Mesendoderm (in vitro differentiated cells): ENCODE results near the gene RPS4Y2.

Experiments
- DNase-seq: peaks from one replicate; pipeline ENCODE4 v3.0.0; 2013
- H2AK5ac ChIP-seq: 2 replicates; pipeline ENCODE4 v1.6.1; 2013; ENCODE audit warnings: low read length, inconsistent platforms
- H2BK120ac ChIP-seq: 2 replicates; pipeline ENCODE4 v1.6.1; 2013; ENCODE audit warnings: low read depth, mild to moderate bottlenecking, low read length, moderate library complexity, mixed read lengths
- H2BK15ac ChIP-seq: replicated peaks from 2 replicates; pipeline ENCODE4 v1.6.1; 2013; ENCODE audit warnings: low read depth, mild to moderate bottlenecking, moderate library complexity
- H2BK5ac ChIP-seq: 2 replicates; pipeline ENCODE4 v1.6.1; 2013; ENCODE audit warnings: low read length, inconsistent platforms
- H3K18ac ChIP-seq: 2 replicates; pipeline ENCODE4 v1.6.1; 2013; ENCODE audit warnings: mild to moderate bottlenecking, low read length, mixed read lengths
- H3K23ac ChIP-seq: one replicate; pipeline ENCODE4 v1.6.1; 2013; ENCODE audit warnings: low read length
- H3K27ac ChIP-seq: 2 replicates; pipeline ENCODE4 v1.5.1; 2013; ENCODE audit warnings: low read depth, mild to moderate bottlenecking, inconsistent platforms, low read length, moderate library complexity
- H3K27me3 ChIP-seq: 2 replicates; pipeline ENCODE4 v1.6.1; 2013; ENCODE audit warnings: low read length, control low read depth, mild to moderate bottlenecking, inconsistent platforms; ENCODE audit not compliant: insufficient read depth, poor library complexity
- H3K36me3 ChIP-seq: 2 replicates; pipeline ENCODE4 v1.6.1; 2013; ENCODE audit warnings: low read length, inconsistent platforms; ENCODE audit not compliant: control insufficient read depth, insufficient read depth
- H3K4ac ChIP-seq: one replicate; pipeline ENCODE4 v1.6.1; 2013; ENCODE audit warnings: low read depth, mild to moderate bottlenecking, low read length, moderate library complexity
- H3K4me1 ChIP-seq: 2 replicates; pipeline ENCODE4 v1.6.1; 2013; ENCODE audit warnings: low read depth, low read length, inconsistent platforms; ENCODE audit not compliant: control insufficient read depth
- H3K4me2 ChIP-seq: 2 replicates; pipeline ENCODE4 v1.6.1; 2013; ENCODE audit warnings: low read length
- H3K4me3 ChIP-seq: 2 replicates; pipeline ENCODE4 v1.5.1; 2013; ENCODE audit warnings: mild to moderate bottlenecking, low read length
- H3K56ac ChIP-seq: one replicate; pipeline ENCODE4 v1.6.1; 2013; ENCODE audit warnings: low read length
- H3K79me1 ChIP-seq: 2 replicates; pipeline ENCODE4 v1.6.1; 2013; ENCODE audit warnings: low read length, inconsistent platforms
- H3K79me2 ChIP-seq: 2 replicates; pipeline ENCODE4 v1.6.1; 2013; ENCODE audit warnings: mild to moderate bottlenecking, low read length; ENCODE audit not compliant: control insufficient read depth, insufficient read depth
- H3K9ac ChIP-seq: 2 replicates; pipeline ENCODE4 v1.6.1; 2013; ENCODE audit warnings: low read length, inconsistent platforms
- H4K5ac ChIP-seq: one replicate; pipeline ENCODE4 v1.6.1; 2013; ENCODE audit warnings: low read length
- H4K8ac ChIP-seq: one replicate; pipeline ENCODE4 v1.6.1; 2013; ENCODE audit warnings: low read depth, mild to moderate bottlenecking, control low read depth, low read length, moderate library complexity
- WGBS: extraction: QIAGEN DNeasy Blood & Tissue Kit; methylation state at CpG from one replicate; pipeline ENCODE4 v1.1.7; 2013; ENCODE audit warnings: low lambda C conversion rate, missing lambda C conversion rate; ENCODE audit not compliant: insufficient coverage; ENCODE audit errors: extremely low coverage; 5-methylcytosine and 5-hydroxymethylcytosine counted together

Gene RPS4Y2

DNA sequence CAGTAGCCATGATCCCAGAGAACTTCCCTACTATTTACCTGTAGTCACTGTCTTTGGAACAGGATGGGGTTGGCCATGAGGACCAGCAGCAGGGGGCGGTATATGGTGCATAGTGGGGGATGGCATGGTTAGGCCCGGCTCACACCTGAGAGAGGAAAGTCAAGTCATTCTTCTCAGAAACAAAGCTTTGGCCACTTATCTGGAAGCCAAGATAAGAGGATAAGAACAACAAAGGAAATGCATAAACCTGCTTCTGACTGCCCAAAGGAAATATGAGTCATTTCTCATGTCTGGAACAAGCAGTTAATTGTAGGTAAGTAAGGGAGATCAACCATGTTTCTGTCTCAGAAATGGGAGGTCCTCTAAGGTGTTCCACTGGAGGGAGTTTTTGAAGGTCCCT is 10.8 kb upstream of the RPS4Y2 start:
- Histone ChIP-seq H3K56ac (no peak overlapping the region), H3K4me1 (no peaks in the 10 kb centered on the region), H4K5ac (no peak overlapping the region), H3K79me1 (no peaks in the 10 kb centered on the region), H2BK15ac (no peak overlapping the region), H3K27ac (no peak overlapping the region), H3K9ac (no peak overlapping the region), H3K4me2 (no peak overlapping the region), H3K4ac (no peak overlapping the region), H3K18ac (no peak overlapping the region), H2AK5ac (no peak overlapping the region), H2BK120ac (no peak overlapping the region), H3K23ac (no peak overlapping the region), H3K4me3 (no peak overlapping the region), H3K79me2 (no peaks in the 10 kb centered on the region), H3K27me3 (no peaks in the 10 kb centered on the region), H4K8ac (no peak overlapping the region), H3K36me3 (no peaks in the 10 kb centered on the region), H2BK5ac (no peak overlapping the region)
- no CpG with 5 or more reads among the region's 2 CpGs for WGBS
- DNase-seq, result no peak

- Histone ChIP-seq H3K9ac (no peak overlapping the region), H3K27me3 (no peaks in the 10 kb centered on the region), H3K4ac (no peak overlapping the region), H2AK5ac (no peak overlapping the region), H3K79me2 (no peaks in the 10 kb centered on the region), H3K27ac (no peak overlapping the region), H3K23ac (no peak overlapping the region), H3K4me3 (no peak overlapping the region), H4K5ac (no peak overlapping the region), H2BK5ac (no peak overlapping the region), H3K4me1 (no peaks in the 10 kb centered on the region), H4K8ac (no peak overlapping the region), H3K4me2 (no peak overlapping the region), H3K36me3 (no peaks in the 10 kb centered on the region), H2BK120ac (no peak overlapping the region), H3K56ac (no peak overlapping the region), H3K18ac (no peak overlapping the region), H2BK15ac (no peak overlapping the region), H3K79me1 (no peaks in the 10 kb centered on the region)
- WGBS, result no CpG with 5 or more reads among the region's 2 CpGs
- DNase-seq, result no peak
Measured at GRCh38 chrY:20746919-20747318, 9.0 kb upstream of the RPS4Y2 start.

DNA sequence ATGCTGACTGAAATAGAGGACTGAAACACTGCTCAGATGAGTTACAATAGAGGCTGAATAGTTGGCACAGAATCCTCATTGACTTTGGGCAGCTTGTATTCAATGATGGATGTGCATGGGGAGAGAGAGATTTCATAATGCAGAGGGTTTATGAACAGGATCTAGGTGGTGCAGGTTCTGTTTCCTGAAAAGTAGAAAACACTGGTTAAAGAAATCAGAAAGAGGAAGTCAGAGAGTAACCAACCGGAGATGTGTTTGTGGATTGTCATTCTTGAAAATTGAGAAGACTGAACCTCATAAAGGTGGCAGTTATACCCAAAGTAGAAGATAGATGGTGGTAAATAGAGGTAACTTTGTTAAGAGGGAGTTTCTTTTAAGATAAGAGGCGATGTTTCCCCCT is 8.0 kb downstream of the RPS4Y2 start:
- Histone ChIP-seq H2AK5ac (no peak overlapping the region), H3K56ac (no peak overlapping the region)
- no CpG with 5 or more reads among the region's 2 CpGs for WGBS

GRCh38 chrY:20765117-20765516 is 9.2 kb downstream of the RPS4Y2 start:
- no peak overlapping the region for H3K56ac ChIP-seq
- H4K5ac ChIP-seq, result no peak overlapping the region
- H2BK15ac ChIP-seq, result no peak overlapping the region
- H2AK5ac ChIP-seq, result no peak overlapping the region
- no peak overlapping the region for H3K4ac ChIP-seq
- H3K36me3 ChIP-seq, result no peaks in the 10 kb centered on the region
- no peak for DNase-seq
- no peaks in the 10 kb centered on the region for H3K79me2 ChIP-seq
- no peak overlapping the region for H3K23ac ChIP-seq
- no peak overlapping the region for H3K9ac ChIP-seq
- no peaks in the 10 kb centered on the region for H3K4me1 ChIP-seq
- no CpG with 5 or more reads among the region's 2 CpGs for WGBS
- H4K8ac ChIP-seq, result no peak overlapping the region
- no peak overlapping the region for H3K4me2 ChIP-seq
- H3K18ac ChIP-seq, result no peak overlapping the region
- H2BK5ac ChIP-seq, result no peak overlapping the region
- H3K4me3 ChIP-seq, result no peak overlapping the region
- no peaks in the 10 kb centered on the region for H3K27me3 ChIP-seq
- no peak overlapping the region for H3K27ac ChIP-seq
- H3K79me1 ChIP-seq, result no peaks in the 10 kb centered on the region
- no peak overlapping the region for H2BK120ac ChIP-seq

More for the DNA sequence above, 8.0 kb downstream of the RPS4Y2 start:
- Histone ChIP-seq H3K4me3 (no peak overlapping the region), H2BK120ac (no peak overlapping the region), H4K8ac (no peak overlapping the region), H3K18ac (no peak overlapping the region), H3K4me2 (no peak overlapping the region), H4K5ac (no peak overlapping the region), H3K27ac (no peak overlapping the region), H3K36me3 (no peaks in the 10 kb centered on the region), H2BK5ac (no peak overlapping the region), H3K9ac (no peak overlapping the region), H3K23ac (no peak overlapping the region), H2BK15ac (no peak overlapping the region), H3K4ac (no peak overlapping the region), H3K4me1 (no peaks in the 10 kb centered on the region), H3K79me1 (no peaks in the 10 kb centered on the region), H3K27me3 (no peaks in the 10 kb centered on the region), H3K79me2 (no peaks in the 10 kb centered on the region)
- no peak for DNase-seq

GRCh38 chrY:20770755-20771154 is 14.8 kb downstream of the RPS4Y2 start:
- no peak overlapping the region for H2BK15ac ChIP-seq
- no peak overlapping the region for H3K23ac ChIP-seq
- no peak overlapping the region for H3K4me2 ChIP-seq
- no peak overlapping the region for H4K5ac ChIP-seq
- no peak overlapping the region for H3K56ac ChIP-seq
- no peaks in the 10 kb centered on the region for H3K36me3 ChIP-seq
- H2BK5ac ChIP-seq, result no peak overlapping the region
- H4K8ac ChIP-seq, result no peak overlapping the region
- no peak overlapping the region for H3K27ac ChIP-seq
- H3K79me2 ChIP-seq, result no peaks in the 10 kb centered on the region
- H2BK120ac ChIP-seq, result no peak overlapping the region
- no peaks in the 10 kb centered on the region for H3K4me1 ChIP-seq
- H3K18ac ChIP-seq, result no peak overlapping the region
- DNase-seq, result no peak
- H3K4ac ChIP-seq, result no peak overlapping the region
- WGBS, result no CpG with 5 or more reads among the region's 3 CpGs
- no peak overlapping the region for H3K9ac ChIP-seq
- H3K27me3 ChIP-seq, result no peaks in the 10 kb centered on the region
- no peaks in the 10 kb centered on the region for H3K79me1 ChIP-seq
- no peak overlapping the region for H3K4me3 ChIP-seq
- no peak overlapping the region for H2AK5ac ChIP-seq

- H2AK5ac ChIP-seq, result no peak overlapping the region
- H4K5ac ChIP-seq, result no peak overlapping the region
- H2BK15ac ChIP-seq, result no peak overlapping the region
- no CpG with 5 or more reads among the region's 4 CpGs for WGBS
- DNase-seq, result no peak
- no peak overlapping the region for H3K56ac ChIP-seq
- no peak overlapping the region for H3K4me3 ChIP-seq
- H3K18ac ChIP-seq, result no peak overlapping the region
- no peak overlapping the region for H2BK120ac ChIP-seq
- H3K23ac ChIP-seq, result no peak overlapping the region
- H3K27me3 ChIP-seq, result no peaks in the 10 kb centered on the region
- H3K4me2 ChIP-seq, result no peak overlapping the region
- no peaks in the 10 kb centered on the region for H3K36me3 ChIP-seq
- no peaks in the 10 kb centered on the region for H3K4me1 ChIP-seq
- no peak overlapping the region for H2BK5ac ChIP-seq
- no peak overlapping the region for H3K9ac ChIP-seq
- no peak overlapping the region for H3K27ac ChIP-seq
- no peaks in the 10 kb centered on the region for H3K79me2 ChIP-seq
- no peak overlapping the region for H3K4ac ChIP-seq
- no peak overlapping the region for H4K8ac ChIP-seq
- no peaks in the 10 kb centered on the region for H3K79me1 ChIP-seq
Measured at GRCh38 chrY:20776104-20776503, 20.2 kb downstream of the RPS4Y2 start.
